ENCODE measurements around the gene MYOZ2. TPM values are rescaled to one million over a fixed set of nuclear protein-coding genes. Genes with fewer than 3 reads are reported as not detected.

MYOZ2 gene
- not detected in 2 replicates for total RNA-seq (2014; rRNA removed; shearing (Covaris generic))

DNA sequence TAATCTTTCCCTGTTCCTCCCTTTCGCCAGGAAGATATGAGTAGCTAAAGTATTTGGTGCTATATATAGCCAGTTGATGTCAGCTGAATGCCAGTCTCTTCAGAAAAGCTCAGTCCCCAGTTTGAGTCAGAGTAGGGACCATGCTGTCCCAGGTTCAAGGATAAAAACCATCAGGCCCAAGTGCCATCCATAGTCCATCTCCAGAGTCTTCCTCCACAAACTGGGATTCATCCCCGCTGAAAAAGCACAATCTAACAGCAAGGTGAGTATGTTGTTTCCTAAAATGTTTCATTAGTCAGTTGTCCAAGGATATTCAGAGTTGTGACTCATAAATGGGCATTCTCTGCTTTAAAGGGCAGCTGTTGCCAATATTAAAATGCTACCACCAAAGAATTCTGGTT is at the start of gene MYOZ2:
TSS of gene MYOZ2 (plus strand) at position 112 of the 401 bp plus-strand sequence. CDS start 694 bp downstream, outside the sequence.
- in situ Hi-C loops (cut with HindIII; ENCODE audit: low sequenced_read_pairs), result no loop called here
- no peak for DNase-seq (ENCODE audit: low spot score)

DNA sequence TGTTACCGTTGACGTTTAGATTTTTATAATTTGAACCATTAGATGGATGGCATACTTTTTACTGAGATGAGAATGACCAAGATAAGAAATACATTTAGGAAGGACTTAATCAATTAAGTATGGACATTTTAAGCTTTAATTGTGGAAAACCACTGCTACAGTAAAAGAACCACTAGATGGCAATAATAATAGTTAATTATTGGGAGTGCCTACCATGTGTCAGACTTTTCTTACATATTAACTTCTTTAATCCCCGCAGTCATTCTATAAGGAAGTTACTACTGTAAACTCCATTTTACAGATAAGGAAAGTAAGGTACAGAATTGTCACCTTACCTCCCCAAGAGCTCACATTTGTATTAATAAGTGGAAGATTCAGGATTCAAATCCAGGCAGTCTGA is 48.5 kb upstream of the MYOZ2 start:
- in situ Hi-C loops (cut with HindIII; ENCODE audit: low sequenced_read_pairs), result no loop called here
- no peak for DNase-seq (ENCODE audit: low spot score)

DNA sequence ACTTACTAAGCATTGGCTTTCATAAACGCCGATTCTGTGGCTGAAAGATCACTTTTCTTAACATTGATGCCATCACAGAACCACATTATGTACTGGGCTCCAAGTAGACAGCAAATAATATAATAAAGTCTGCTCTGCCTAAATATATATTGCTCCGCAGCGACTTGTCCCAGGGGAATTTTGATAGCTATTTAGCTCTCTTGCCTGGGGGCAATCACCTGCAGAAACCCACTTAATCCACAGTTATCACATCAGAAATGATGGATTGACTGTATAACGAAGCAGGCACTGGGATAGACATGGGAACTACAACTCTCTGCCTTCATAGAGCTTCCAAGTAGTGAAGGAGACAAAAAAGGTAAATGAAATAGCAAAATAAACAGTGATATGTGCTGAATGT is 48.0 kb upstream of the MYOZ2 start:
- no peak for DNase-seq (ENCODE audit: low spot score)
- in situ Hi-C loops (cut with HindIII; ENCODE audit: low sequenced_read_pairs), result no loop called here

DNA sequence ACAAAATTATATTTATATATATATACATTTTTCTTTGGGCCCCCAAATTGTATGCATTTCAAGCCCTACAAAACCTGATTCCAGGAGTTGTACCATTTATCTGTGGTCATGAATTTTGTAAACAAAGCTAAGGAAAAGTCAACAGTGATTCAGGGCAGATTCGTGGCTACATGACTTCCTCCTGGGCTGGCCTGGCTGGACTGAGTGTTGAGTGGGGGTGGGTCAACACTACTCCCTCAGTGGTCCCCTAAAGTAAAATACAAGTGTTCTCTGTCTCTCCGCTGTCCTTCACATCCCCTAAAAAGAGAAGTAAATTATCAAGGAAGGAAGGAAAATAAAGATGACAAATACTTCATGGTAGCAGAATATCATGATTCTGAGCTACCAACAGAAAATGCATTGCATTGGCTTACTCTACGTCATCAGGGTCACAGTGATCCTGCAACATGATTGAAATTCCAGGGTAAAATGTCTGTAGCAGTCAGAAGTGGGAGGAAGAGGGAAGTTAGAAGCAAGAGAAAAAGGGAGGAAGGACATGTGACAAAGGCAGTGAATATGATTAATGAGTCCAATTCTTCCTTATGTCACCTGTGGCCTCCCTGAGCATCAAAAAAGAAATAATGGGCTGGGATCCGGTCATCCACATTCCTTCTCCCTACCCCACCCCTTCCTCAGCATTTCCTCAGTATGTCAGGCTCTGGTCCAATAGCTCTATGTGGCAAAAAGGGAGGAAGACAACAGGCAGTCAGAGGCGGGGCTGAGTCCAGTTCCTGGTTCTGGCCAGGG is 42.4 kb upstream of the MYOZ2 start:
- no peak for DNase-seq (ENCODE audit: low spot score)
- in situ Hi-C loops (cut with HindIII; ENCODE audit: low sequenced_read_pairs), result no loop called here

DNA sequence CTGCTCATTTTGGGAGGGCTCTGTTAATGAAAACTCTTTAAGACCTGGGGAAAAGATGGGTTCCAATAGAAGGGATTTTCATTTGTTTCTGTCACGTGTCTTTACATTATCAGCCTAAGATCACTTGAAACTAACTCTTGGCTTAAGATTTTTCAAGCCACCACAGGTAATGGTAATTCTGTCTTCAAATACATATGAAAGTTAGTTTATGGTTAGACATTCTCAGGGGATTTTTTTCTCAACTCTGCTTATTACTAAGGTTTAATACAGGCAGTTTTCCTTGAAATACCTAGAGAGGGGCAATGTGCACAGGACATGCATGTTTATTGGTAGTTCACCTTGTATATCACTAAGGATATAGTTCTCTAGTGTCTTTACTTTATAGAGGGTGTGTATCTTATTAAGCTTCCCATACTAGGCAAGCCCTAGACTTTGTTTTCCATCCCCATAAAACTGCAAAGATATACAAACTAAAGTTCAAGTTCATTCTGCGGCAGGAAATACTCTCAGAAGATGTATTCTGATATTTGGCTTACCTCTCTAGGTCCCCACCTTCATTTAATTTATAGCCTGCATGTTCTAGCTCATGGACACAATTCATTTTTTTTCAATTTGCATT is 38.2 kb upstream of the MYOZ2 start:
- no peak for DNase-seq (ENCODE audit: low spot score)
- in situ Hi-C loops (cut with HindIII; ENCODE audit: low sequenced_read_pairs), result no loop called here

DNA sequence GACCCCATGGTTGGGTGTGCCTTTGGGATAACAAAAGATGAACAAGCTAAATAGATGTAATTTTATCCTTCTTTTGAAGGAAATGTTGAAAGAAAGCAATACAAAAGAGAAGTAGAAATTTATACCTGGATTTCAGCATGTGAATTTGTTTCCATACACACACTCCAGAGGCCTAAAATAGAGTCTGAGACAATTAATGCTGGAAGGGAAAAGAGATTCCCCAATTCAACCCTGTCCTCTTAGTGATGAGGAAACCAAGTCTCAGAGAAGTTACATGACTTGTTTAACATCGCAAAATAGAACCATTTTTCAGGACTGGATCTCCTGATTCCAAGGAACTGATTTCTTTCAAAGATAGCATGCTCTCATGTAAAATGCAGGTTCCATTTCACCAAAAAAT is 37.3 kb upstream of the MYOZ2 start:
- in situ Hi-C loops (cut with HindIII; ENCODE audit: low sequenced_read_pairs), result no loop called here
- no peak for DNase-seq (ENCODE audit: low spot score)

DNA sequence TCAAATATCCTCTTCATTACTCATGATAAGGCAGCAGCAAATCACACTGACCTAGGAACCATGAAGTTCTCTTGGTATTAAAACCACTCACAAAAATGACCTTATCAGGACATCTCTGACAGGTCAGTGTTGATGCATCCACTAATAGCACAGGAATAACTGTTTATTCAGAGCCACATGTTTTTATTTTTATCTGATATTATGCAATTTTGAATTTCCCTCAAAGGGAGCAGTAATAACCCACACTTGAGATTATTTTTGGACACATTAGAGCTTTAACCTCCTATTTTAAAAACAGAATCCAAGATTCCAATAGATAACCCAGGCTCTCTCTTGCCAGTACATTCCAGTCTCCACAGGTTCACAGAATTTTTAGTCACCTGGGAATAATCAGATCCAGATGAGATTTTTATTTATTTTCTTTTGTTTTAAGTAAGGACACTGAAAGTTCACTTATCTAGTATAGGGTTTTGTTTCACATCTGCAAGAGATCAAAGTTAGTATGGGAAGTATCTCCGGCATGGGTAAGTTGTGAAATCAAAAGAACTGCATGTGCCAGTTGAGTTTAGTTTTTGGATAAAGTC is 36.3 kb upstream of the MYOZ2 start:
- no peak for DNase-seq (ENCODE audit: low spot score)
- in situ Hi-C loops (cut with HindIII; ENCODE audit: low sequenced_read_pairs), result no loop called here

DNA sequence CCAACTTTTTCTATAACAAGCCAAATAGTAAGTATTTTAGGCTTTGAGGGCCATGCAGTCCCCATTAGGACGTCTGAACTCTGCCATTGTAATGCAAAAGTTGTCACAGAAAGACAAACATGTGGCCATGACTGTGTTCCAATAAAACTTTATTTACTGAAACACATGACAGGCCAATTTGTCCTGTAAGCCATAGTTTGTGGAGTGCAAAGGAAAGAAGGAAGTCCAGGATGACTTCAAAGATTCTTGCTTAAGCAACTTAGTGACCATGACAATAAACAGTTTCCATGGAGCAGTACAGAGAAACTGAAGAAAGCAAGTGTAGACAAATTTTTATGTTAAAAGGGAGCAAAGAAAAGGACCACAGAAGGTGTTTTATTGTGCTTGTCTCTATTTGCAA is 35.0 kb upstream of the MYOZ2 start:
- in situ Hi-C loops (cut with HindIII; ENCODE audit: low sequenced_read_pairs), result no loop called here

DNA sequence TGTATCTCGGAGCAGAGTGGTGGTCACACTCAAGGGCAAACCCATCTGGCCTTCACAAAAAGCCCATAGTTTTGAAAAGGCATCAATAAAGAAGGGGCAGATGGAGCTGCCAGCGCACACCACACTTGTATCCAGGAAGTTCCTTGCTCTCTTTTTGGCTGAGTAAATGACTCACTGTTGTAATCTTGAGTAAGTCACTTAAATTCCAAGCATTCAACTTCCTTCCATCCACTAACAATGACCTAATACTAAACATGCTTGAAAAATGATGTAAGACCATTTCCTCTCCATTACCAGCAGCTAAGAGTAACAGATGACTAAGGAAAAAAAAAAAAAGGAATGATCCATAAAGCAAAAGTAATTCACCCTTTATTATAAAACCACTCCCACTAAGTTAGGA is 32.4 kb upstream of the MYOZ2 start:
- in situ Hi-C loops (cut with HindIII; ENCODE audit: low sequenced_read_pairs), result no loop called here
- no peak for DNase-seq (ENCODE audit: low spot score)

More for the DNA sequence above, 35.0 kb upstream of the MYOZ2 start:
- no peak for DNase-seq (ENCODE audit: low spot score)

DNA sequence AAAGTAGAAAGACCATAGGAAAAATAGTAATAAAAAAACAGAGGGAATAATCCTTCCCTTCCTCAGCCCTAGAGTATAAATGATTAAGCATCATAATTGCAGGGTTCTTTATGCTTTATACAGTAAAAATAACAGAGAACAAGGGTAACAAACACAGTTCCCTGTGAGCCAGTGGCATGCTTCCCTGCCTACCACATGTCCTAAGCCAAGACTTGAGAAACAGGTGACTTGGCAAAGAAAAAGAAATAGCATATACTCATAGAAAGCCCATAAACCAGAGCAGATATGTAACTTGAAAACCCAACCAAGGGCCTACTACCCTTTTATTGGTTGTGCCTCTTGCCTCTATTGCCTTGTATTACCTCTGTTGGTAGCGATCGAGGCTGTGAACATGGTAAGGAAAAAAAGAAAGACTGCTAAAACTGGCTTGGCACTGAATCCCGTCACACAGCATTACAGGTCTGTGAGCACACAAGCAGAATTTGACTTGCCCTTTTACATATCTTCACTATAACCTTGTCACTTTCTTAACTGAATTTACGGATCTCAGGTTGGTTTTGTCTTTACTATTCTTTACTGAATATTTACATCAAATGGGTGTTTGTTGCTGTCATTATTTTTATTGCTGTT is 30.9 kb upstream of the MYOZ2 start:
- in situ Hi-C loops (cut with HindIII; ENCODE audit: low sequenced_read_pairs), result no loop called here
- no peak for DNase-seq (ENCODE audit: low spot score)

DNA sequence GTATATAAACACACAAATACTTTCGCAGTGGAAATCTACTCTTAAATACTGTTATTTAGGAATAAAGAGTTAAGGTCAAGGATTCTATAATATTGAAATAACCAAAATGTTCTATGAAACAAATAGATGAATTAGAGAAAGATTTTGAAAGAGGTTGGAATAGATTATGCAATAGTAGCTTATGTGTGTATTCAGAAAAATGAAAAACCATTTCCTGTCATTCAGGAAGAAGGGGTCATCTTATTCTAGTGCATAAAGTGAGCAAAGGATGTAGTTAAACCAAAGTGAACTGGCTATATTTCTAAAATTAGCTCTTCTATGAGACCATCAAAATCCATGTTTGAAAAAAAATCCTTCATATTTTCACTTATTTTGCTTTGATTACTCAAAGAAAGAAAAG is 30.0 kb upstream of the MYOZ2 start:
- DNase-seq (ENCODE audit: low spot score), result no peak
- in situ Hi-C loops (cut with HindIII; ENCODE audit: low sequenced_read_pairs), result no loop called here

DNA sequence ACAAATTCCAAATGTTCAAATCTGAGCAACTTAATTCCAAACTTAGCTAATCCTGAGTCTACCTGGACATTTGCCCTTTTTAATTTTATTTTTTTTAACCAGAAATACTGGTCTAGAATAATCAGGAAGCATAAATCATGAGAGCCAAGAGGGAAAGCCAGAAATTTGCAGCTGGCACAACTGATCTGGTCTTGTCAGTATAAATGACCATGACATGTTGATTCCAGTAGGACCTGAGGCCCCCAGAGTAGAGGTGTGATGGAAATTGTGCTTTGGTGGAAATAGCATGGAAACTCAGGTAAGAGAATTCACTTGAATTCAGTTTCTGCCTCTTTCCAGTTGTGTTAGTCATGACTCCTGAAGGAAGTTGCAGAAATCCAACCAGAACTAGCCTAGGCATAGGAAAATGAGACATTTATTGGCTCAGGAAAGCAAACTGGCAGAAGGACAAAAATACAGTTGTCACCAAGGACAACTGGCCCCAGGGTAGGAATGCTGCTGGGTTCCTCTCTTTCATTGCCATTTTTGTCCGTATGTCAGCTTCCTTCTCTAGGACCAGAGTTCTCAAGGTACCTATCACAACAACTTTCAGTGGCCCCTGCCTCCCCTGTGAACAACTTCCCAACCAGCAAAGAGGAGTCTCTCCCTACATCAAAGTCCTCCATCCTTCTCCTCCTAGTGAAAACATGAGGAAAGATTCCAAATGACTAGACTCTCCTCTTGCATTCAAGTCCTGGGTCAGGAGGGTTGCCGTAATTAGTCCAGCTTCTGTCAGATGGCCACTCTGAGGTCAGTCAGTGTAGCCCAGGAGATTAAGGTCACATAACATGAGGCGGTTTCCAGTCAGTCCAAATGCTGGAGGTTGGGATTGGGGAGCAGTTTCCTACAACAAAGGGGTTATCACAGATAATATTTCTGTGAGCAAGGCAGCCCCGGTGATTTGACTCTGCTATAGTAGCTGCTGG is 29.3 kb upstream of the MYOZ2 start:
- DNase-seq (ENCODE audit: low spot score), result no peak
- in situ Hi-C loops (cut with HindIII; ENCODE audit: low sequenced_read_pairs), result no loop called here

DNA sequence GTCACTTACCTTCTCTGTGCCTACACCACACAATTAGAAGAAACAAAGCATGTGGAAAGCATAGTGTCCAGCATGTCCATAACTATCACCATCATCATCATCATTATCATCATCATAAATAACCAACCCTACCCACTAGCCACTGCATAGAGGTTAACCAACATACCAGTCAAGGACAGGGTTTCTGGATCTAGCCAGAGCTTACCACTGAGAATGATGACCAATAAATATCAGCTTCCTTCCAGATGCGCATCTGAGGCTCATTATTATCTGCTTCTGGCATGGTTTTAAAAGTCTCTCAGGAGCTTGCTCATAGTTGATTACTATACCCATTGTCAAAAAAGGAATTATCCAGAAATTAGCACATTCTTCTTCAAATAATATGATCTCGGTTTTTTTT is 25.5 kb upstream of the MYOZ2 start:
- in situ Hi-C loops (cut with HindIII; ENCODE audit: low sequenced_read_pairs), result no loop called here
- no peak for DNase-seq (ENCODE audit: low spot score)

DNA sequence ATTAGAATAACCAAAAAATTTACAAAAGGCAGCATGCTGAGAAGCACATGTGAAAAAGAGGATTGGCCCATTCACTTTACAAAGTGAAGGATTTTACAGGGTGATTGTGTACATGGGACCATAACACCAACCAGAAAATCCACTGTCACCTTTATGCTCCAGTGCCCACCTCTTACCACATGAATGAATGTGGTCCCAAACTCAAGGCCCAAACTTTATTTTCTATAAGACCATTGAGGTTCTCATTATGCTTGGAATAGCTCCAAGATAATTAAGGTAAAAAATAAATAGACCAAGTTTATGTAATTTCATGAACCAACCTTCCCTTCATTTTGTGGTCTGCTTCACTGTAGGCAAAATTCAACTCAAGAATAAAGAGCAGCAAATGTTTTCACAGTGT is 24.3 kb upstream of the MYOZ2 start:
- in situ Hi-C loops (cut with HindIII; ENCODE audit: low sequenced_read_pairs), result no loop called here

DNA sequence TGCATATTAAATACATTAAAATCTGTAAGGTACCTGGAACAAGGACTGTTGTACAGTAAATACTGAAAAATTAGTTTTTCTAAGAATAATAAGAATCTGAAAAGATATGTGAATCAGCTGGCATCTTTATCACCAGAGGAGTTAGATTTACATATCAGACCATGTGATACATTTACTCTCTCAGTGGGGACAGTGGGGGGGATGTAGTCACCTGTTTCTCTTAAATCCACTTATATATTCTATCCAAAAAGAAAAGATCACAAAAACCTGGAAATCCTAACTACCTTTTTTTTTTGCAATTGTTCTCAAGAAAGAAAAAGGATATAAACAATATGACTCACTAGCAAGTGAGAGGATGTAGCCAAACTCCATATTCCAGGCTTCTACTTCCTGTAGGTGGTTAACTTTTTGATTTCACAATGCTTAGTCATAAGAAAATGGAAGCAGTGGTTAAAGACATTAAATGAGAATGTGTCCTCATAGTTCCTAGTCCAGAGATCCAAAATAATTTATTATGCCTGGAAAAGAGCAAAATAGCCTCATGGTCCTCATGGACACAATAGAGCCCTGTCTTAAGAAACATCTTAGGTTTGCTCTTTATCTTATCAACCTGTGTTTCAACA is 22.5 kb upstream of the MYOZ2 start:
- DNase-seq (ENCODE audit: low spot score), result no peak
- in situ Hi-C loops (cut with HindIII; ENCODE audit: low sequenced_read_pairs), result no loop called here

More for the DNA sequence above, 24.3 kb upstream of the MYOZ2 start:
- no peak for DNase-seq (ENCODE audit: low spot score)

DNA sequence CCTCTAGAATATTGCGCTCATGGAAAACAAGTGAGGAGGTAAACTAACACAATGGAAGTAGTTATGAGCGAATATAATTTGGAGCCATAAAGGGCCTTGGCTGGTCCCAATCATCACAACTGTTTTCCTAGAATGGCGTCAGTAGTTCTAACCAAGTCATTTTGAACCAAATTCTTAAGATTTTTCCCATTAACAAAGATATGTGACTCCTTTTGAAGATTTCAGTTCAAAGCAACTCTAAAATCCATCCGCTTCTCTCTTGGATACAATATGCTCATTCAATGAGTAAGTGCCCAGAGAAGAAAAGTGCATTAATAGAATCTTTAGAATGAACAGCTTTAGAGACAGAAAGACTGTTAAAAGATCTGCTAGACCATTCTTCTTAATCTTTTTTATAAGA is 19.6 kb upstream of the MYOZ2 start:
- in situ Hi-C loops (cut with HindIII; ENCODE audit: low sequenced_read_pairs), result no loop called here
- DNase-seq (ENCODE audit: low spot score), result no peak

DNA sequence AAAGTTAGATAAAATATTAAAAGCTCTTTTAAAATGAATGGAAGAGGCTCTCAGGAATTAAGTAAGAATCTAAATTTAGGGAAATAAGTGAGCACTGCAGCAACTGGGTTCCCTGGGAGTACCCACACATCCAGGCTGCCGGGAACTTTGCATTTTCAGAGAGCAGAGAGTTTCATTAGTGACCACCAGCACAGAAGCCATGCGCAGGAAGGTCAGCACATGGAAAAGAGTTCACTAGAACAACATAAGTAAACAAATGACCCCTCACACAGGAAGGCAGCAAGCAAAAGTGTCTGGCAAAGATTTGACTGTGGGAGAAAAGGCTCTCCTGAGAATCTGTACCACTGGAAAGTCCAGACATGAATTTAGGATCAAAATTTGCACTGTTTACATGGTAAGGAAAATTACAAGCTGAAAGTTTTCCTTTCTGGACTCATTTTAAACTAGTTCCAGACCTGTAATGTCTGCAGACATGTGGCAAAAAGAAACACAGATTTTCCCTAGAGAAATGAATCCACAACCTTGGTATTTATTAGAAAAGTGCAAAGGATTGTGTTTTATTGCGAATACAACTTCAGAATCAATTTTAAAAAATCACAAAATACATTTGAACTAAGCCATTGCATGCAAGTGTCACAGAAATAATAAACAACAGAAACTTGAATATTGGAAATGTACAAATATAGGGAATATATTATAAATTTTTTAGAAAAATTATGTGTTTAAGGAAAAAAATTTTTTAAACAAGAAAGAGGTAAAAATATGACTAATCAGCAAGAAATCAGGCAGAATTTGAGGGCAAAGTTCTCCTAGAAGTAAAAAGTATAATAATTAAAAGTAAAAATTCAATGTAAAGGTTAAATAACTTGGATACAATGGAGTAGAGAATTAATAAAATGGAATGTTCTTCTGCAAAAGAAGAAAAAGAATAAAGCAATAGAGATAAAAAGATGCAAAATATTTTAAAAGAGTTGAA is 18.4 kb upstream of the MYOZ2 start:
- in situ Hi-C loops (cut with HindIII; ENCODE audit: low sequenced_read_pairs), result no loop called here
- DNase-seq (ENCODE audit: low spot score), result no peak

DNA sequence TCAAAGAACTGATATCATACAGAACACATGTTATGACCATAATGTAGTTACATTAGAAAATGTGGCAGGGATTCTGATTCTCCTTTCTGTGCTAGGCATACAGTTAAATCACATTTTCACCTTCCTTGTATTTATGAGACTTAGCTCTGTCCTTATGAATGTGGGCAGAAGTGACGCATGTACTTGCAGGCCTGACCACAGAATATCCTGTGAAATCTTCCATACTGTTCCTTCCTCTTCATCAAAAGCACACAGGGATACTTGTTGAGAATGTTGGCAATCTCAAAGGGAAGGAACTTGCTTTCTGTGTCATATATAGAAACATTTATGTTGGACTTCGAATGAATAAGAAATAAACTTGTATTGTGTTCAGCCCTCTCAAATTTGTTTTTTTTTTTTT is 17.2 kb upstream of the MYOZ2 start:
- in situ Hi-C loops (cut with HindIII; ENCODE audit: low sequenced_read_pairs), result no loop called here
- no peak for DNase-seq (ENCODE audit: low spot score)

Data from G401 (cell line).